Hepatocyte (in vitro differentiated cells): ENCODE results near the gene CDC42BPB. TPM values are rescaled to one million over a fixed set of nuclear protein-coding genes. Genes with fewer than 3 reads are reported as not detected.

Experiments used
- DNase-seq: peaks from one replicate; pipeline ENCODE4 v3.0.0-alpha.2; 2016; ENCODE audit warnings: low spot score
- H2AFZ ChIP-seq: fragments of 200-600 bp; sonication (generic); 2 replicates; pipeline ENCODE4 v1.6.0; 2016; ENCODE audit warnings: antibody characterized with exemption, mild to moderate bottlenecking
- H3K27ac ChIP-seq: fragments of 200-600 bp; sonication (generic); 2 replicates; pipeline ENCODE4 v1.5.1; 2016; ENCODE audit warnings: mild to moderate bottlenecking
- H3K27me3 ChIP-seq: fragments of 200-600 bp; sonication (generic); 2 replicates; pipeline ENCODE4 v1.6.1; 2016
- H3K36me3 ChIP-seq: fragments of 200-600 bp; sonication (generic); replicated peaks from 2 replicates; pipeline ENCODE4 v1.5.1; 2016; ENCODE audit warnings: low read depth; ENCODE audit not compliant: insufficient read depth
- H3K4me1 ChIP-seq: fragments of 200-600 bp; sonication (generic); 2 replicates; pipeline ENCODE4 v1.5.1; 2016; ENCODE audit warnings: mild to moderate bottlenecking, moderate library complexity; ENCODE audit not compliant: insufficient read depth
- H3K4me2 ChIP-seq: fragments of 200-600 bp; sonication (generic); 2 replicates; pipeline ENCODE4 v1.6.0; 2016
- H3K4me3 ChIP-seq: fragments of 200-600 bp; sonication (generic); 2 replicates; pipeline ENCODE4 v1.5.1; 2016; ENCODE audit warnings: mild to moderate bottlenecking
- H3K79me2 ChIP-seq: fragments of 200-600 bp; sonication (generic); 2 replicates; pipeline ENCODE4 v1.6.0; 2017; ENCODE audit warnings: mild to moderate bottlenecking
- H3K9me2 ChIP-seq: fragments of 200-600 bp; sonication (generic); replicated peaks from 2 replicates; pipeline ENCODE4 v1.6.0; 2017; ENCODE audit warnings: mild to moderate bottlenecking; ENCODE audit not compliant: insufficient read depth
- H3K9me3 ChIP-seq: fragments of 200-600 bp; sonication (generic); 2 replicates; pipeline ENCODE4 v1.5.1; 2016; ENCODE audit warnings: low read depth, mild to moderate bottlenecking
- H4K20me1 ChIP-seq: fragments of 200-600 bp; sonication (generic); 2 replicates; pipeline ENCODE4 v1.6.0; 2016; ENCODE audit warnings: mild to moderate bottlenecking; ENCODE audit not compliant: insufficient read depth, poor library complexity, severe bottlenecking
- EZH2 ChIP-seq: fragments of 200-600 bp; sonication (generic); IDR thresholded peaks from 2 replicates; pipeline ENCODE4 v1.6.1; 2016; ENCODE audit warnings: antibody characterized with exemption, mild to moderate bottlenecking, borderline replicate concordance
- EZH2phosphoT487 ChIP-seq: fragments of 200-600 bp; sonication (generic); IDR thresholded peaks from one replicate; pipeline ENCODE4 v1.6.1; 2018; ENCODE audit warnings: antibody characterized with exemption, mild to moderate bottlenecking, low read depth, moderate library complexity; ENCODE audit not compliant: unreplicated experiment, severe bottlenecking
- WGBS: methylation state at CpG from one replicate; pipeline ENCODE4 v1.1.6; 2016; ENCODE audit warnings: low lambda C conversion rate; ENCODE audit errors: missing lambda C conversion rate; 5-methylcytosine and 5-hydroxymethylcytosine counted together
- polyA plus RNA-seq: library from polyadenylated mRNA; unstranded; fragments of >200 nt; fragmentation: Nextera tagmentation; extraction: Ambion mirVana; gene quantifications from 2 replicates; pipeline ENCODE4 v1.2.1, GENCODE V29; 2016
- total RNA-seq: library from RNA; depleted of rRNA; stranded (reverse); fragments of >200 nt; gene quantifications from 2 replicates; pipeline ENCODE4 v1.2.3, GENCODE V29; 2014
- TF ChIP-seq, protein P1 (sequence below): fragments of 200-600 bp; sonication (generic); IDR thresholded peaks from 2 replicates; pipeline ENCODE4 v1.5.1; 2016; ENCODE audit warnings: antibody characterized with exemption, mild to moderate bottlenecking; ENCODE audit not compliant: poor library complexity

Gene CDC42BPB
- total and polyA plus RNA-seq, 2 experiments from 2014 or later = 10.2 to 60.6 TPM

GRCh38 chr14:103100281-103101121 lies 43.2 kb upstream of the CDC42BPB start:
- TF ChIP-seq, protein P1, sequence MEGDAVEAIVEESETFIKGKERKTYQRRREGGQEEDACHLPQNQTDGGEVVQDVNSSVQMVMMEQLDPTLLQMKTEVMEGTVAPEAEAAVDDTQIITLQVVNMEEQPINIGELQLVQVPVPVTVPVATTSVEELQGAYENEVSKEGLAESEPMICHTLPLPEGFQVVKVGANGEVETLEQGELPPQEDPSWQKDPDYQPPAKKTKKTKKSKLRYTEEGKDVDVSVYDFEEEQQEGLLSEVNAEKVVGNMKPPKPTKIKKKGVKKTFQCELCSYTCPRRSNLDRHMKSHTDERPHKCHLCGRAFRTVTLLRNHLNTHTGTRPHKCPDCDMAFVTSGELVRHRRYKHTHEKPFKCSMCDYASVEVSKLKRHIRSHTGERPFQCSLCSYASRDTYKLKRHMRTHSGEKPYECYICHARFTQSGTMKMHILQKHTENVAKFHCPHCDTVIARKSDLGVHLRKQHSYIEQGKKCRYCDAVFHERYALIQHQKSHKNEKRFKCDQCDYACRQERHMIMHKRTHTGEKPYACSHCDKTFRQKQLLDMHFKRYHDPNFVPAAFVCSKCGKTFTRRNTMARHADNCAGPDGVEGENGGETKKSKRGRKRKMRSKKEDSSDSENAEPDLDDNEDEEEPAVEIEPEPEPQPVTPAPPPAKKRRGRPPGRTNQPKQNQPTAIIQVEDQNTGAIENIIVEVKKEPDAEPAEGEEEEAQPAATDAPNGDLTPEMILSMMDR = no peak
- TF ChIP-seq EZH2 (no peak), EZH2phosphoT487 (no peak)
- H3K4me1 ChIP-seq = peaks cover 38% of the 10 kb centered on the region
- H3K36me3 ChIP-seq = no peaks in the 10 kb centered on the region
- H3K9me2 ChIP-seq = no peaks in the 10 kb centered on the region
- H3K4me2 ChIP-seq = peak overlapping the region; percentile 70
- no peak for DNase-seq
- no peak overlapping the region for H2AFZ ChIP-seq
- no peaks in the 10 kb centered on the region for H4K20me1 ChIP-seq
- H3K27ac ChIP-seq = peak overlapping the region; percentile 84
- no peaks in the 10 kb centered on the region for H3K79me2 ChIP-seq
- WGBS = 66% methylated on average over 25 of the region's 25 CpGs
- H3K9me3 ChIP-seq = no peaks in the 10 kb centered on the region
- H3K4me3 ChIP-seq = no peak overlapping the region
- H3K27me3 ChIP-seq = no peaks in the 10 kb centered on the region

- no peak overlapping the region for H2AFZ ChIP-seq
- no peaks in the 10 kb centered on the region for H3K79me2 ChIP-seq
- H4K20me1 ChIP-seq = no peaks in the 10 kb centered on the region
- peaks cover 41% of the 10 kb centered on the region for H3K4me1 ChIP-seq
- H3K4me2 ChIP-seq = peak overlapping the region; percentile 70
- peak overlapping the region; percentile 84 for H3K27ac ChIP-seq
- 91% methylated on average over 7 of the region's 8 CpGs for WGBS
- H3K9me2 ChIP-seq = no peaks in the 10 kb centered on the region
- no peak overlapping the region for H3K4me3 ChIP-seq
- DNase-seq = no peak
- no peaks in the 10 kb centered on the region for H3K9me3 ChIP-seq
- H3K36me3 ChIP-seq = no peaks in the 10 kb centered on the region
- TF ChIP-seq EZH2 (no peak), EZH2phosphoT487 (no peak)
- TF ChIP-seq, protein P1 = no peak
- no peaks in the 10 kb centered on the region for H3K27me3 ChIP-seq
These were observed 42.5 kb upstream of the CDC42BPB start for GRCh38 chr14:103099733-103100280.

- Histone ChIP-seq H3K9me2 (no peaks in the 10 kb centered on the region), H3K79me2 (no peaks in the 10 kb centered on the region), H3K4me2 (peak overlapping the region; percentile 70), H4K20me1 (no peaks in the 10 kb centered on the region), H3K4me1 (peaks cover 41% of the 10 kb centered on the region), H2AFZ (no peak overlapping the region), H3K27me3 (no peaks in the 10 kb centered on the region), H3K9me3 (no peaks in the 10 kb centered on the region), H3K27ac (peak overlapping the region; percentile 84), H3K4me3 (no peak overlapping the region), H3K36me3 (no peaks in the 10 kb centered on the region)
- no peak for TF ChIP-seq EZH2
- TF ChIP-seq EZH2phosphoT487 = no peak
- TF ChIP-seq, protein P1 = no peak
- 30% methylated on average over 6 of the region's 12 CpGs for WGBS
- peak; percentile 83 for DNase-seq
These were observed 41.9 kb upstream of the CDC42BPB start for GRCh38 chr14:103099081-103099732.
